Trophoblast cell (in vitro differentiated cells and primary cell): Measurements from ENCODE around the gene XYLT2.
A peak's percentile ranks its signal among the peaks of the same experiment; 100 is the strongest.

Experiments used
- DNase-seq, 2 donors: peaks; one replicate each; pipeline ENCODE4 v3.0.0-alpha.2; 2016
- H2AFZ ChIP-seq: 2 replicates; pipeline ENCODE4 v1.6.1; 2013; ENCODE audit warnings: low read length, moderate library complexity, mild to moderate bottlenecking; ENCODE audit not compliant: insufficient read depth, poor library complexity
- H2AK5ac ChIP-seq: 2 replicates; pipeline ENCODE4 v1.6.1; 2013; ENCODE audit warnings: mild to moderate bottlenecking, low read length
- H2BK120ac ChIP-seq: 2 replicates; pipeline ENCODE4 v1.6.1; 2013; ENCODE audit warnings: low read length, mild to moderate bottlenecking, moderate library complexity; ENCODE audit not compliant: insufficient read depth, poor library complexity
- H2BK12ac ChIP-seq: 2 replicates; pipeline ENCODE4 v1.6.1; 2013; ENCODE audit warnings: mild to moderate bottlenecking, low read length, moderate library complexity
- H2BK5ac ChIP-seq: 2 replicates; pipeline ENCODE4 v1.6.1; 2013; ENCODE audit warnings: low read length, low read depth, moderate library complexity, mild to moderate bottlenecking; ENCODE audit not compliant: poor library complexity
- H3K14ac ChIP-seq: 2 replicates; pipeline ENCODE4 v1.6.1; 2013; ENCODE audit warnings: mild to moderate bottlenecking, low read length
- H3K18ac ChIP-seq: 2 replicates; pipeline ENCODE4 v1.6.1; 2013; ENCODE audit warnings: mild to moderate bottlenecking, low read length
- H3K23ac ChIP-seq: 2 replicates; pipeline ENCODE4 v1.6.1; 2013; ENCODE audit warnings: low read length
- H3K27ac ChIP-seq: 2 replicates; pipeline ENCODE4 v1.5.1; 2013; ENCODE audit warnings: low read depth, mild to moderate bottlenecking, inconsistent platforms, low read length, moderate library complexity
- H3K27me3 ChIP-seq: 2 replicates; pipeline ENCODE4 v1.6.1; 2013; ENCODE audit warnings: inconsistent platforms, mild to moderate bottlenecking, low read length, moderate library complexity; ENCODE audit not compliant: insufficient read depth
- H3K36me3 ChIP-seq, 2 experiments: 1 replicate in 1 of 2; 2 replicates in 1 of 2; pipeline ENCODE4 v1.6.1; 2013; ENCODE audit warnings: low read length in 2 of 2, mild to moderate bottlenecking in 2 of 2, moderate library complexity in 1 of 2; ENCODE audit not compliant: insufficient read depth in 2 of 2, control insufficient read depth in 1 of 2
- H3K4ac ChIP-seq: 2 replicates; pipeline ENCODE4 v1.6.1; 2013; ENCODE audit warnings: low read depth, mild to moderate bottlenecking, low read length, moderate library complexity
- H3K4me1 ChIP-seq, 2 experiments: 1 replicate in 1 of 2; 2 replicates in 1 of 2; pipeline ENCODE4 v1.6.1; 2013; ENCODE audit warnings: low read length in 2 of 2, mild to moderate bottlenecking in 2 of 2, moderate library complexity in 1 of 2; ENCODE audit not compliant: insufficient read depth in 2 of 2, control insufficient read depth in 1 of 2
- H3K4me2 ChIP-seq: 2 replicates; pipeline ENCODE4 v1.6.1; 2013; ENCODE audit warnings: inconsistent platforms, mild to moderate bottlenecking, low read length, moderate library complexity
- H3K4me3 ChIP-seq: 2 replicates; pipeline ENCODE4 v1.5.1; 2013; ENCODE audit warnings: mild to moderate bottlenecking, low read depth, low read length, inconsistent platforms
- H3K79me1 ChIP-seq: one replicate; pipeline ENCODE4 v1.6.1; 2013; ENCODE audit warnings: low read length
- H3K79me2 ChIP-seq: 2 replicates; pipeline ENCODE4 v1.6.1; 2013; ENCODE audit warnings: low read length, mild to moderate bottlenecking; ENCODE audit not compliant: control insufficient read depth, insufficient read depth, poor library complexity
- H3K9ac ChIP-seq: 2 replicates; pipeline ENCODE4 v1.6.1; 2013; ENCODE audit warnings: mild to moderate bottlenecking, low read length
- H3K9me3 ChIP-seq: 2 replicates; pipeline ENCODE4 v1.6.1; 2013; ENCODE audit warnings: low read depth, mild to moderate bottlenecking, control low read depth, inconsistent platforms, low read length; ENCODE audit not compliant: insufficient read depth
- H4K12ac ChIP-seq: 2 replicates; pipeline ENCODE4 v1.6.1; 2013; ENCODE audit warnings: low read depth, mild to moderate bottlenecking, low read length, moderate library complexity
- H4K8ac ChIP-seq: 2 replicates; pipeline ENCODE4 v1.6.1; 2013; ENCODE audit warnings: low read depth, mild to moderate bottlenecking, low read length, moderate library complexity
- H4K91ac ChIP-seq: one replicate; pipeline ENCODE4 v1.6.1; 2013; ENCODE audit warnings: low read depth, mild to moderate bottlenecking, low read length, moderate library complexity
- WGBS: extraction: QIAGEN DNeasy Blood & Tissue Kit; methylation state at CpG from one replicate; pipeline ENCODE4 v1.1.7; 2013; ENCODE audit warnings: missing lambda C conversion rate; ENCODE audit not compliant: insufficient read length, insufficient coverage; ENCODE audit errors: extremely low coverage; 5-methylcytosine and 5-hydroxymethylcytosine counted together

XYLT2 gene

DNA sequence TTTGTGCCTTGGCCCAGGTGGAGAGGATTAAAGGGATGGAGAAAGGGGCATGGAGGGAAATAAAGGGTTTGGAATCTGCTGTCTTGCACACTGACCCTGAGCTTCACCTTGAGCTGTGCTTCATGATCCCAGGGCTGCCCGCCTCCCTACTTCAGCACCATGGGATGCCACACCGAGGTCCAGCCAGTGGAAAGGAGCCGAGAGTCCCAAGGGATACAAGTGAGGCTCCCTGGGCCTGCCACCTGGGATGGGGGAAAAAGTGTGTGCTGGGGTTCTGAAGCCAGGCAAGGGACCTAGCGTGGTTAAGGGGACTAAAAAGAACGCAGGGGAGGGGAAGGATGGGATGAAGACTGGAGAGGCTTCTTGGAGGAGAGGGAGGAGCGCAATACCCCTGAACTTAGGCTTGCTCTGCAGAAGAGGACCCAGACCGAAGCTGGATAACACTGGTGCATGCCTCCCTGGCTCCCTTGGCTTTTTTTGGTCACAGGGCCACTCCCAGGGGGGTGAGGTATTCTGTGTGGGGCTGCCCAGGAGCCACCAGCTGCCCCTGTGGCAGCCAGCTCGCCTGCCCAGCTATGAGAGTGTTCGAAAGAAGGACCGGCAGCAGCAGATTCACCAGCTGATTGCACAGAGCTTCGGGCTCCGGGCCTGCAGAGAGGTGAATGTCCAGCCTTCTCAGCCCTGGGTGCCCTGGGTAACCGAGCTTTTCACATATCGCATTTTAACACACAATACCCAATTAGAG, 19.9 kb downstream of the XYLT2 start:
- Histone ChIP-seq H4K8ac (no peak overlapping the region), H2BK5ac (no peak overlapping the region)

DNA sequence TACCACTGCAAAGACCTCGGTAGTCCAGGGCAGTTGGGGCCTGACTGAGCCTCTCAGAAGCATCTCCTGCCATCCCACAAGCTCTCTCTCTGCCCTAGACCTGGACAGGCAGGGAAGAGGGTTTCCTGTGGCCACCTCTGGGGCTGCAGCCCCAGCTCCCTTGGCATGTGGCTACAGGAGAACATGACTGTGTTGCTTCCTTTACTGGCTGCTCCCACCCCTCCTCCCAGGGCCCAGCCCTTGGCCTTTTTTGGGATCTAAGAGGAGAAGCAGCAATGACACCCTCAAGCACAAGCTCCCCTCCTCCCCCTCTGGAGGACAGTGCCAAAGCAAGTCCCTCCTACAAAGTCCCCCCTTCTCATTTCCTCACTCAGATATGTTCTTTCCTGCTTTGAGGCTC, 21.5 kb downstream of the XYLT2 start:
- no peak overlapping the region for H3K4me2 ChIP-seq
- peaks cover 7 to 27% of the 10 kb centered on the region in 2 experiments for H3K4me1 ChIP-seq
- H3K23ac ChIP-seq, result no peak overlapping the region
- H3K36me3 ChIP-seq, result peaks cover 44% of the 10 kb centered on the region in 2 experiments
- H3K27me3 ChIP-seq, result no peaks in the 10 kb centered on the region
- H2BK12ac ChIP-seq, result no peak overlapping the region
- H3K9ac ChIP-seq, result no peak overlapping the region
- WGBS, result no CpG with 5 or more reads among the region's 1 CpG
- DNase-seq, result no peak
- H3K4ac ChIP-seq, result no peak overlapping the region
- no peak overlapping the region for H3K18ac ChIP-seq
- no peak overlapping the region for H2BK5ac ChIP-seq
- H3K9me3 ChIP-seq, result no peaks in the 10 kb centered on the region
- no peaks in the 10 kb centered on the region for H3K79me1 ChIP-seq
- H3K14ac ChIP-seq, result no peak overlapping the region
- no peak overlapping the region for H4K12ac ChIP-seq
- H3K27ac ChIP-seq, result no peak overlapping the region
- no peak overlapping the region for H4K8ac ChIP-seq
- H2AFZ ChIP-seq, result no peak overlapping the region
- H3K79me2 ChIP-seq, result peaks cover 3% of the 10 kb centered on the region
- H2AK5ac ChIP-seq, result no peak overlapping the region
- no peak overlapping the region for H2BK120ac ChIP-seq
- H3K4me3 ChIP-seq, result no peak overlapping the region
- no peak overlapping the region for H4K91ac ChIP-seq

More for the DNA sequence above, 19.9 kb downstream of the XYLT2 start:
- Histone ChIP-seq H3K23ac (no peak overlapping the region), H3K4me1 (peaks cover 7 to 20% of the 10 kb centered on the region in 2 experiments), H3K4me3 (no peak overlapping the region), H3K18ac (no peak overlapping the region), H2BK12ac (no peak overlapping the region), H3K79me1 (no peaks in the 10 kb centered on the region), H2AFZ (no peak overlapping the region), H3K4me2 (no peak overlapping the region), H3K9ac (no peak overlapping the region), H3K14ac (no peak overlapping the region), H3K36me3 (peaks cover 43 to 45% of the 10 kb centered on the region in 2 experiments), H4K91ac (no peak overlapping the region), H2AK5ac (no peak overlapping the region), H3K27ac (no peak overlapping the region), H3K9me3 (no peaks in the 10 kb centered on the region), H4K12ac (no peak overlapping the region), H3K79me2 (no peaks in the 10 kb centered on the region), H2BK120ac (no peak overlapping the region), H3K27me3 (no peaks in the 10 kb centered on the region), H3K4ac (no peak overlapping the region)
- DNase-seq, result no peak
- WGBS, result no CpG with 5 or more reads among the region's 14 CpGs

- Histone ChIP-seq H3K79me2 (peaks cover 7% of the 10 kb centered on the region), H3K27ac (no peak overlapping the region), H3K14ac (no peak overlapping the region), H3K4me3 (no peak overlapping the region), H2AFZ (no peak overlapping the region), H2BK12ac (no peak overlapping the region), H4K12ac (no peak overlapping the region), H3K4ac (no peak overlapping the region), H2AK5ac (no peak overlapping the region), H3K36me3 (peaks cover 44% of the 10 kb centered on the region in 2 experiments), H3K23ac (no peak overlapping the region), H2BK5ac (no peak overlapping the region), H3K18ac (no peak overlapping the region), H3K4me2 (no peak overlapping the region), H3K79me1 (peaks cover 6% of the 10 kb centered on the region), H3K4me1 (peaks cover 0 to 9% of the 10 kb centered on the region in 2 experiments), H3K9me3 (no peaks in the 10 kb centered on the region), H3K9ac (no peak overlapping the region), H3K27me3 (no peaks in the 10 kb centered on the region), H2BK120ac (no peak overlapping the region), H4K8ac (no peak overlapping the region), H4K91ac (no peak overlapping the region)
- no peak for DNase-seq
- no CpG with 5 or more reads among the region's 5 CpGs for WGBS
These were observed 24.1 kb downstream of the XYLT2 start for GRCh38 chr17:50370052-50370451.

GRCh38 chr17:50371526-50371925, 25.6 kb downstream of the XYLT2 start:
- Histone ChIP-seq H2AFZ (no peak overlapping the region), H2BK120ac (peak overlapping the region; percentile 49), H3K9me3 (no peaks in the 10 kb centered on the region), H2BK5ac (peak overlapping the region; percentile 26), H3K9ac (no peak overlapping the region), H3K79me1 (peaks cover 6% of the 10 kb centered on the region), H3K4me3 (no peak overlapping the region), H3K36me3 (peaks cover 36 to 37% of the 10 kb centered on the region in 2 experiments), H3K4ac (peak overlapping the region; percentile 76), H2AK5ac (no peak overlapping the region), H3K14ac (no peak overlapping the region), H4K12ac (no peak overlapping the region), H3K23ac (no peak overlapping the region), H3K4me2 (peak overlapping the region; percentile 67), H3K27ac (peak overlapping the region; percentile 18), H3K4me1 (peaks cover 0 to 7% of the 10 kb centered on the region in 2 experiments), H3K79me2 (peaks cover 7% of the 10 kb centered on the region), H3K27me3 (no peaks in the 10 kb centered on the region), H2BK12ac (no peak overlapping the region), H4K91ac (peak overlapping the region; percentile 83), H4K8ac (peak overlapping the region; percentile 48), H3K18ac (no peak overlapping the region)
- DNase-seq, result no peak
- no CpG with 5 or more reads among the region's 2 CpGs for WGBS
